Uterus (tissue), 4 donors: ENCODE measurements around the gene VAMP4. TPM values are rescaled to one million over a fixed set of nuclear protein-coding genes. Genes with fewer than 3 reads are reported as not detected.
"Not testable (repeated sequence)": the region's sequence is repeated elsewhere in the genome, so short reads cannot be mapped to it uniquely, and the experiment has no call there.

ENCODE experiments used
- DNase-seq, 2 donors: peaks; one replicate each; pipeline ENCODE4 v3.0.0-alpha.2; 2019 to 2020
- H3K27ac ChIP-seq, 2 donors: fragments of 200-600 bp; sonication (generic); 1 replicate in 1 of 2; 2 replicates in 1 of 2; pipeline ENCODE4 v1.5.1; 2016 to 2018
- H3K27me3 ChIP-seq, 2 donors: fragments of 200-600 bp; sonication (generic); one replicate each; pipeline ENCODE4 v1.5.1; 2018 to 2019; ENCODE audit warnings: control low read depth in 1 of 2
- H3K36me3 ChIP-seq, 2 donors: fragments of 200-600 bp; sonication (generic); one replicate each; pipeline ENCODE4 v1.5.1; 2019; ENCODE audit warnings: control low read depth in 1 of 2
- H3K4me1 ChIP-seq, 2 donors: fragments of 200-600 bp; sonication (generic); one replicate each; pipeline ENCODE4 v1.5.1; 2018 to 2019; ENCODE audit warnings: control low read depth in 1 of 2
- H3K4me3 ChIP-seq, 2 donors: fragments of 200-600 bp; sonication (generic); 1 replicate in 1 of 2; 2 replicates in 1 of 2; pipeline ENCODE4 v1.5.1; 2018 to 2019; ENCODE audit warnings: mild to moderate bottlenecking in 1 of 2
- H3K9me3 ChIP-seq, 2 donors: fragments of 200-600 bp; sonication (generic); one replicate each; pipeline ENCODE4 v1.5.1; 2019; ENCODE audit warnings: control low read depth in 1 of 2
- CTCF ChIP-seq, 4 experiments: fragments of 200-600 bp in 2 of 4; fragments of 450-650 bp in 2 of 4; sonication (generic) in 2 of 4; IDR thresholded peaks; one replicate each; pipeline ENCODE4 v1.5.1; 2016 to 2019; ENCODE audit warnings: antibody characterized with exemption in 4 of 4, mild to moderate bottlenecking in 2 of 4, moderate library complexity in 1 of 4
- POLR2A ChIP-seq, 2 donors: fragments of 450-650 bp; IDR thresholded peaks; one replicate each; pipeline ENCODE4 v1.6.1; 2016; ENCODE audit warnings: antibody characterized with exemption in 2 of 2, mild to moderate bottlenecking in 1 of 2, moderate library complexity in 1 of 2
- intact Hi-C: fragments of 100-400 bp; cut with DNase I; formaldehyde crosslinking; loops from one replicate; pipeline ENCODE4 v1.15.1; 2023; ENCODE audit warnings: low total_unique reads
- total RNA-seq, 4 donors: library from RNA; depleted of rRNA in 3 of 4; stranded (reverse); fragments of >200 nt in 3 of 4; gene quantifications; one replicate each; pipeline versions ENCODE4 v1.1.0 to v1.2.4, GENCODE V29; 2014 to 2023
- donor health status: DM: yes; HTN: yes; CAD: no.

VAMP4 gene
- total RNA-seq, 4 donors from 2014 or later: 8.2 to 30.2 (median 19.5) TPM

DNA sequence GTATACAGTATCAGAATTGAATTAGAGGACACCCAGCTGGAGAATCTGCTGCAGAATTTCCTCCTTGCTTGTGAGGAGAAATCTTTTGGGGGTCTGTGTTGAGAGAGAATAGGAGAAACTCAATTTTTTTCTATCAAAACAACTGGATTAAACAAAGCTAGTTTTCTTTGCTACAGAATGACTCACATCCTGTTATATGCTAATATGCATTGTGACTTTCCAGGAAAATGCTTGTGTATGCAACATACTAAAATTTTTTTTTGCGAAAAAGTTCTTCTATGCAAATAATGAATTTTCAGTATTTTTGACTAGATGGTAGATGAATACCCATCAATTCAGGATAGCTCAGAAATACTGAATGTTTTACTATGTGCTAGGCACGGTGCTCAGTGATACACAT lies 2.2 kb downstream of the VAMP4 start:
- Histone ChIP-seq H3K9me3 (no peaks in the 10 kb centered on the region), H3K4me1 (peaks cover 0 to 9% of the 10 kb centered on the region in 2 donors), H3K36me3 (no peaks in the 10 kb centered on the region), H3K27me3 (no peaks in the 10 kb centered on the region), H3K4me3 (no peak overlapping the region), H3K27ac (no peak overlapping the region)
- no peak for DNase-seq
- intact Hi-C loops: no loop called here
- TF ChIP-seq CTCF (IDR thresholded peaks at IDR 0.05) (no peak), POLR2A (IDR thresholded peaks at IDR 0.05) (no peak)

DNA sequence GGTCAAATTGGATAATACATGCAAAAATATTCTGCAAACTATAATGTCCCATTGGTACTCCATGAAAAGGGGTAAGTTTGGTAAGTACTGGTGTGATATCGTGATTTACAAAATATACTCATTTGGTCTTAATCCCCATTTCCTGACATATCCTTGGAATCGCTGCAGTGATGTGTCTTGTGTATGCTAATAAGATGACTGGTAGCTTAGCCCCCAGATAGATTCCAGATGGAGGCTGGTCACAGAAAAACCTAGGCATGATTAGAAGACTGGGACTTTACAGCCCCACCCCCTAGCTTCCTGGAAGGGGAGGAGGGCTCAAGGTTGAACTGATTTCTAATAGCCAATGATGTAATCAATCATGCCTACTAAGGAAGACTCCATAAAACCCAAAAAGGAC lies 3.0 kb downstream of the VAMP4 start:
- DNase-seq: no peak
- Histone ChIP-seq H3K36me3 (no peaks in the 10 kb centered on the region), H3K4me3 (no peak overlapping the region), H3K9me3 (no peaks in the 10 kb centered on the region), H3K27me3 (no peaks in the 10 kb centered on the region), H3K4me1 (peaks cover 0 to 5% of the 10 kb centered on the region in 2 donors), H3K27ac (no peak overlapping the region)
- TF ChIP-seq POLR2A (IDR thresholded peaks at IDR 0.05): no peak
- intact Hi-C loops: no loop called here

GRCh38 chr1:171736196-171736595 lies 5.7 kb downstream of the VAMP4 start:
- H3K36me3 ChIP-seq: no peaks in the 10 kb centered on the region
- no peak overlapping the region for H3K27ac ChIP-seq
- TF ChIP-seq CTCF (IDR thresholded peaks at IDR 0.05) (no peak), POLR2A (IDR thresholded peaks at IDR 0.05) (no peak)
- no peaks in the 10 kb centered on the region for H3K4me1 ChIP-seq
- H3K27me3 ChIP-seq: no peaks in the 10 kb centered on the region
- H3K9me3 ChIP-seq: no peaks in the 10 kb centered on the region
- H3K4me3 ChIP-seq: no peak overlapping the region
- DNase-seq: no peak
- intact Hi-C loops: no loop called here

DNA sequence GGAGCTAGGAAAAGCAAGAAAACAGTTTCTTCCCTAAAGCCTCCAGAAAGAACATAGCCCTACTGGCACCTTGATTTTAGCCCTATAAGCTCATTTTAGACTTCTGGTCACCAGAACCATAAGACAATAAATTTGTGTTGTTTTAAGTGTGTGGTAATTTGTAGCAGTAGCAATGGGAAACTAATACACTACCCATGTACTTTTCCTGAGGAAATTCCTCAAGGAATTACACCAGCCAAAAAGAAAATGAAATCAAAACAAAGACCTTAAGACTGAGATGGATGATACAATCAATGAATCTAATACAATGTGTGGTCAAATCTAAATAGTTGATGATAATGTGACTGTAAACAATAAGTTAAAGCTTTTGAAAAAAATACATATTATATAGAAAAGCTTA lies 11.8 kb downstream of the VAMP4 start:
- Histone ChIP-seq H3K4me1 (no peaks in the 10 kb centered on the region), H3K36me3 (no peaks in the 10 kb centered on the region), H3K27me3 (no peaks in the 10 kb centered on the region), H3K9me3 (no peaks in the 10 kb centered on the region), H3K4me3 (no peak overlapping the region), H3K27ac (no peak overlapping the region)
- no peak for DNase-seq
- TF ChIP-seq CTCF (IDR thresholded peaks at IDR 0.05): no peak
- TF ChIP-seq POLR2A (IDR thresholded peaks at IDR 0.05): no peak
- intact Hi-C loops: no loop called here

DNA sequence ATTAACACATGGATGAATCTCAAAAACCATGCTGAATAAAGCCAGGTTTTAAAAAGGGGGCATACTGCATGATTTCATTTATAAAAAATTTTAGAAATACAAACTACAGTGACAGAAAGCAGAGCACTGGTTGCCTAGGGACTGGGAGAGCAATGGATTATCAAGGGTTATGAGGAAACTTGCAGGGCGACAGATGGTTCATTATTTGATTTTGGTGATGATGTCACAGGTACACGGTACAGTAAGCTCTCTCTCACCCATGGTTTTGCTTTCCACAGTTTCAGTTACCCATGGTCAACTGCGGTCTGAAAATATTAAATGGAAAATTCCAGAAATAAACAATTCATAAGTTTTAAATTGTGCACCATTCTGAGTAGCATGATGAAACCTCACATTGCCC lies 14.1 kb downstream of the VAMP4 start:
- no peak for TF ChIP-seq CTCF (IDR thresholded peaks at IDR 0.05)
- no peak for TF ChIP-seq POLR2A (IDR thresholded peaks at IDR 0.05)
- intact Hi-C loops: no loop called here
- no peak for DNase-seq
- no peaks in the 10 kb centered on the region for H3K27me3 ChIP-seq
- H3K4me3 ChIP-seq: no peak overlapping the region
- H3K27ac ChIP-seq: no peak overlapping the region
- no peaks in the 10 kb centered on the region for H3K36me3 ChIP-seq
- H3K4me1 ChIP-seq: no peaks in the 10 kb centered on the region
- peaks cover 0 to 3% of the 10 kb centered on the region in 2 donors for H3K9me3 ChIP-seq

DNA sequence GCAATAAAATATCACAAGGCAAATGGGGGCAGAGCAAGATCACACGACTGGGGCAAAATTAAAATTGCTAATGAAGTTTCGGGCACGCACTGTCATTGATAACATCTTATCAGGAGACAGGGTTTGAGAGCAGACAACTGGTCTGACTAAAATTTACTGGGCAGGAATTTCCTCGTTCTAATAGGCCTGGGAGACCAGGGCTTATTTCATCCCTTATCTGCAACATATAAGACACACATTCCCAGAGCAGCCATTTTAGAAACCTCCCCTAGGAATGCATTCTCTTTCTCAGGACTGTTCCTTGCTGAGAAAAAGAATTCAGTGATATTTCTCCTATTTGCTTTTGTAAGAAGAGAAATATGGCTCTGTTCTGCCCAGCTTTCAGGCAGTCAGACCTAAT lies 18.7 kb downstream of the VAMP4 start:
- H3K36me3 ChIP-seq, H3K27ac ChIP-seq, H3K9me3 ChIP-seq, DNase-seq, H3K4me1 ChIP-seq, intact Hi-C loops, H3K27me3 ChIP-seq, H3K4me3 ChIP-seq: not testable (repeated sequence)
